ENCODE measurements around the gene NAA80. TPM values are rescaled to one million over a fixed set of nuclear protein-coding genes. Genes with fewer than 3 reads are reported as not detected.

The NAA80 gene
- total RNA-seq, 1 experiment from 2014 or later: 1.9 TPM

GRCh38 chr3:50330330-50330729 lies 31.1 kb upstream of the NAA80 start:
- no peak for DNase-seq (ENCODE audit: low read depth)

- peak; percentile 96 for DNase-seq (ENCODE audit: low read depth)
Measured at GRCh38 chr3:50327943-50328691, 28.9 kb upstream of the NAA80 start, which contains the start of gene TUSC2. TSS of gene TUSC2 (minus strand) at chr3:50328223. CDS start at chr3:50328099, 124 bp downstream.

- DNase-seq (ENCODE audit: low read depth): no peak
Measured at GRCh38 chr3:50327129-50327528, 27.9 kb upstream of the NAA80 start.

- no peak for DNase-seq (ENCODE audit: low read depth)
Measured at GRCh38 chr3:50326182-50326541, 27.0 kb upstream of the NAA80 start.

GRCh38 chr3:50325497-50326181 lies 26.4 kb upstream of the NAA80 start:
- no peak for DNase-seq (ENCODE audit: low read depth)

- no peak for DNase-seq (ENCODE audit: low read depth)
Measured at GRCh38 chr3:50325113-50325480, 25.9 kb upstream of the NAA80 start.

GRCh38 chr3:50324351-50325112 lies 25.3 kb upstream of the NAA80 start:
- peak; percentile 69 for DNase-seq (ENCODE audit: low read depth)

GRCh38 chr3:50323614-50324199 lies 24.5 kb upstream of the NAA80 start:
- no peak for DNase-seq (ENCODE audit: low read depth)

GRCh38 chr3:50323092-50323600 lies 23.9 kb upstream of the NAA80 start:
- no peak for DNase-seq (ENCODE audit: low read depth)

- no peak for DNase-seq (ENCODE audit: low read depth)
Measured at GRCh38 chr3:50322386-50323091, 23.3 kb upstream of the NAA80 start, which contains the start of gene HYAL2. TSS of gene HYAL2 (minus strand) at chr3:50322745. CDS start at chr3:50320489, 2,256 bp downstream.

GRCh38 chr3:50322115-50322385 lies 22.8 kb upstream of the NAA80 start:
- DNase-seq (ENCODE audit: low read depth): no peak

- DNase-seq (ENCODE audit: low read depth): peak; percentile 88
Measured at GRCh38 chr3:50321336-50322114, 22.3 kb upstream of the NAA80 start.

GRCh38 chr3:50320853-50321335 lies 21.7 kb upstream of the NAA80 start:
- peak; percentile 71 for DNase-seq (ENCODE audit: low read depth)

GRCh38 chr3:50319894-50320625 lies 20.9 kb upstream of the NAA80 start:
- DNase-seq (ENCODE audit: low read depth): no peak

GRCh38 chr3:50319181-50319893 lies 20.1 kb upstream of the NAA80 start:
- no peak for DNase-seq (ENCODE audit: low read depth)

- DNase-seq (ENCODE audit: low read depth): no peak
Measured at GRCh38 chr3:50318615-50319014, 19.4 kb upstream of the NAA80 start.

GRCh38 chr3:50318163-50318562 lies 19.0 kb upstream of the NAA80 start:
- no peak for DNase-seq (ENCODE audit: low read depth)

GRCh38 chr3:50317300-50317699 lies 18.1 kb upstream of the NAA80 start:
- no peak for DNase-seq (ENCODE audit: low read depth)

- peak; percentile 86 for DNase-seq (ENCODE audit: low read depth)
Measured at GRCh38 chr3:50316657-50317242, 17.5 kb upstream of the NAA80 start.
